ENCODE data around the gene HSDL2.

HSDL2 gene

GRCh38 chr9:112443636-112444035 lies 63.7 kb downstream of the HSDL2 start:
- no peak overlapping the region for H3K4me3 ChIP-seq (ENCODE audit: low read depth, low read length)

GRCh38 chr9:112445196-112445595 lies 65.3 kb downstream of the HSDL2 start:
- Histone ChIP-seq H3K36me3 (no peaks in the 10 kb centered on the region; the same call in 1 of the 2 replicates), H3K4me1 (no peaks in the 10 kb centered on the region), H3K27me3 (no peaks in the 10 kb centered on the region), H3K9me3 (no peaks in the 10 kb centered on the region), H3K4me3 (ENCODE audit: low read depth, low read length) (no peak overlapping the region)
- TF ChIP-seq, protein P1, sequence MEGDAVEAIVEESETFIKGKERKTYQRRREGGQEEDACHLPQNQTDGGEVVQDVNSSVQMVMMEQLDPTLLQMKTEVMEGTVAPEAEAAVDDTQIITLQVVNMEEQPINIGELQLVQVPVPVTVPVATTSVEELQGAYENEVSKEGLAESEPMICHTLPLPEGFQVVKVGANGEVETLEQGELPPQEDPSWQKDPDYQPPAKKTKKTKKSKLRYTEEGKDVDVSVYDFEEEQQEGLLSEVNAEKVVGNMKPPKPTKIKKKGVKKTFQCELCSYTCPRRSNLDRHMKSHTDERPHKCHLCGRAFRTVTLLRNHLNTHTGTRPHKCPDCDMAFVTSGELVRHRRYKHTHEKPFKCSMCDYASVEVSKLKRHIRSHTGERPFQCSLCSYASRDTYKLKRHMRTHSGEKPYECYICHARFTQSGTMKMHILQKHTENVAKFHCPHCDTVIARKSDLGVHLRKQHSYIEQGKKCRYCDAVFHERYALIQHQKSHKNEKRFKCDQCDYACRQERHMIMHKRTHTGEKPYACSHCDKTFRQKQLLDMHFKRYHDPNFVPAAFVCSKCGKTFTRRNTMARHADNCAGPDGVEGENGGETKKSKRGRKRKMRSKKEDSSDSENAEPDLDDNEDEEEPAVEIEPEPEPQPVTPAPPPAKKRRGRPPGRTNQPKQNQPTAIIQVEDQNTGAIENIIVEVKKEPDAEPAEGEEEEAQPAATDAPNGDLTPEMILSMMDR (IDR thresholded peaks at IDR 0.05; ENCODE audit: low read depth, low read length) = no peak
- no peak for DNase-seq

More at GRCh38 chr9:112443636-112444035, 63.7 kb downstream of the HSDL2 start:
- H3K9me3 ChIP-seq = no peaks in the 10 kb centered on the region
- H3K4me1 ChIP-seq = no peaks in the 10 kb centered on the region
- DNase-seq = no peak
- TF ChIP-seq, protein P1 (IDR thresholded peaks at IDR 0.05; ENCODE audit: low read depth, low read length) = no peak
- H3K36me3 ChIP-seq = no peaks in the 10 kb centered on the region; the same call in 1 of the 2 replicates
- no peaks in the 10 kb centered on the region for H3K27me3 ChIP-seq

DNA sequence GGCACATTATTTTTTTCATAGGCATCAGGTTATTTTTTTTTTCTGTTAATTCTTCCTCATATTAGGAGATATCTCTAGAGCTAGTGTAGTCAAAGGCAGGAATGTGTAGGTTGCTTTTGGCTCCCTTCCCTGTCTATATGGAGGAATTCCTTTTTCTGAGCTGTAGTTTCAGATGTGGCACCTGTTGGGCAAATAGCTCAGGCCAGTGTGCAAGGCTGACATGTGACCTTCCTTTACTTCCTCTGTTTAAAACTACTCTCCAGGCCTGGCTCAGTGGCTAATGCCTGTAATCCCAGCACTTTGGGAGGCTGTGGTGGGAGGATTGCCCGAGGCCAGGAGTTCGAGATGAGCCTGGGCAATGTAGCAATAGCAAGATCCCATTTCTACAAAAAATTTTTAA lies 66.2 kb downstream of the HSDL2 start:
- TF ChIP-seq, protein P1 (IDR thresholded peaks at IDR 0.05; ENCODE audit: low read depth, low read length) = no peak
- no peaks in the 10 kb centered on the region for H3K9me3 ChIP-seq
- H3K36me3 ChIP-seq = no peaks in the 10 kb centered on the region; the same call in 1 of the 2 replicates
- no peak overlapping the region for H3K4me3 ChIP-seq (ENCODE audit: low read depth, low read length)
- H3K4me1 ChIP-seq = no peaks in the 10 kb centered on the region
- no peaks in the 10 kb centered on the region for H3K27me3 ChIP-seq
- DNase-seq = no peak

DNA sequence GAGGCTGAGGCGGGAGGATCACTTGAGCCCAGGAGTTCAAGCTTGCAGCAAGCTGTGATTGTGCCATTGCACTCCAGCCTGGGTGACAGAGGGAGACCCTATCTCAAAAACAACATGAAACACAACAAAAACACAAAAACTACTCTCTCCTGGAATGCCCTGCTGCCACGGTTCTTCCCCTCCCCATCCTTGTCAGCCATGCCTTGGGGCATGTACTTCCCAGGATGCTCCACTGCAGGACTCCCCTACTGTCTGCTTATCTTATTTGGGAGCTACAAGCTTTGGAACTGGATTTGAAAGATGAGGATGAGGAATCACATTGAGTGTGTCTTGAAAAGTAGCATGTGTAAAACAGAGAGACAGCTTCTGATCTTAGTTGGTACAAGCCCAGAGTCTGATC lies 66.6 kb downstream of the HSDL2 start:
- Histone ChIP-seq H3K9me3 (no peaks in the 10 kb centered on the region), H3K36me3 (no peaks in the 10 kb centered on the region; the same call in 1 of the 2 replicates), H3K4me1 (no peaks in the 10 kb centered on the region), H3K27me3 (no peaks in the 10 kb centered on the region), H3K4me3 (ENCODE audit: low read depth, low read length) (no peak overlapping the region)
- no peak for DNase-seq
- TF ChIP-seq, protein P1 (IDR thresholded peaks at IDR 0.05; ENCODE audit: low read depth, low read length) = no peak

DNA sequence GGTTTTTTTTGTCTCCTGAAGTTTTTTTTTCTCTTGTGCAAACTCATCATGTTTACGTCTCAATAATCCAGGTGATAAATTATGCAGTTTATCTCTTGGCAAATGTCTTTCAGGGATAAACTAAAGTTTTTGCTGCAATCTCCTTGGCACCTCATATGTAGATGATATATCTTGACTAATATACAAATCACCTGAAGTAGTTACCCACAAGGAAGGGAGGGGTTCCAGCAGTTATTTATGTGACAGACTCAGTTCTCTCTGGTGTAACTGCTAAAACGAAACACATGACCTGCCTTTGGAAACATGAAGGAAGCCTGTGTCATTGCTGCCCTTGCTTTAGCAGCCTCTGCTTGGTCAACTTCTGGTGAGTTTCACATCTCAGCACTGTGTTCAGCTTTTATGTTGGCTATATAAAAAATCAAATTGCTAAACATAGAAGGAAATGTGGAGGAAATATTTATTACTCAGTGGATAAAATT lies 67.4 kb downstream of the HSDL2 start:
- H3K4me3 ChIP-seq (ENCODE audit: low read depth, low read length) = no peak overlapping the region
- TF ChIP-seq, protein P1 (IDR thresholded peaks at IDR 0.05; ENCODE audit: low read depth, low read length) = no peak
- no peak for DNase-seq
- no peaks in the 10 kb centered on the region for H3K27me3 ChIP-seq
- no peaks in the 10 kb centered on the region; the same call in 1 of the 2 replicates for H3K36me3 ChIP-seq
- H3K4me1 ChIP-seq = no peaks in the 10 kb centered on the region
- H3K9me3 ChIP-seq = no peaks in the 10 kb centered on the region

DNA sequence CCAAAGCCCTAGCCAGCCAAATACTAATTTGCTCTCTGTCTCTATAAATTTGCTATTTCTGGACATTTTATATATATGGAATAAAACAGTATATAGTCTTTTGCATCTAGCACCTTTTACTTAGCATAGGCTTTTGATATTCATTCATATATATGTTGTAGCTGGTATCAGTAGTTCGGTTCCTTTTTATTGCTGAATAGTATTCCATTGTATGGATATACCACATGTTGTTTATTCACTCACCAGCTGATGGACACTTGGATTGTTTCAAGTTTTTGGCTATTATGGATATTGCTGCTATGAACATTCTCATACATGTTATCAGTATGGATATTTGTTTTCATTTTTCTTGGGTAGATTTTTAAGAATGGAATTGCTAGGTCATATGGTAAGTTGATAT lies 82.9 kb downstream of the HSDL2 start:
- Histone ChIP-seq H3K4me3 (ENCODE audit: low read depth, low read length) (no peak overlapping the region), H3K27me3 (no peaks in the 10 kb centered on the region), H3K9me3 (no peaks in the 10 kb centered on the region; the same call in 1 of the 2 replicates), H3K36me3 (peaks cover 23% of the 10 kb centered on the region), H3K4me1 (no peaks in the 10 kb centered on the region)
- TF ChIP-seq, protein P1 (IDR thresholded peaks at IDR 0.05; ENCODE audit: low read depth, low read length) = no peak
- DNase-seq = no peak

Measured in BE2C (cell line).